ENCODE measurements around the gene NIT1. TPM values are rescaled to one million over a fixed set of nuclear protein-coding genes. Genes with fewer than 3 reads are reported as not detected.

Gene NIT1
- total and polyA plus RNA-seq, 9 of the 15 experiments (the other 6 are each of a cell fraction or from before 2014, with no cell fraction given), result 18.4 to 76.0 (median 33.7) TPM

DNA sequence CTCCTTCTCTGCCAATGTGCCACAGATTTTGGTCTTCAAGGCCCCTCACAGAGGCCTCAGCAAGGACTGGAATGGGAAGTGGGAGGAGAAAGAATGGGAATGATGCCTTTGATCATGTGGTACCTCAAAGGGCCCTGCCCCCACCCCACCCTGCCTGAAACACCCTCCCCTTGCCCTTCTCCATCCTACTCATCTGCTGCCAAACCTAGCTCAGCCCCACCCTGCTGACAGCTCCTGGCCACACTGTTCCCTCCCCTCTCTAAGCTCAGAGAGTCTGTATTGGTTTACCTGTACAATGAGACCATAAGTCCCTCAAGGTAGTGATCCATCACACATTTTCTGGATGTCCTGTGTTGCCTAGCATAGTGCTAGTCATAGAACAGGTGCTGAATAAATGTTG, 41.5 kb upstream of the NIT1 start:
- Histone ChIP-seq H3K79me2 (ENCODE audit: control insufficient read depth, insufficient read depth, low read length) (no peaks in the 10 kb centered on the region), H3K4me3 (no peak overlapping the region), H3K36me3 (ENCODE audit: control insufficient read depth, insufficient read depth, low read length) (no peaks in the 10 kb centered on the region), H3K4me2 (ENCODE audit: insufficient read depth, low read length) (no peak overlapping the region), H3K9me3 (replicated peaks; ENCODE audit: control insufficient read depth, insufficient read depth, low read depth, low read length) (no peaks in the 10 kb centered on the region), H3K27ac (ENCODE audit: extremely low read depth, low read depth, low read length) (no peak overlapping the region), H3K9ac (ENCODE audit: insufficient read depth in 1 of 2, low read depth in 2 of 2, low read length in 2 of 2) (no peak overlapping the region), H3K4me1 (replicated peaks in 1 of 2; ENCODE audit: control insufficient read depth in 2 of 2, insufficient read depth in 2 of 2, low read length in 2 of 2) (peaks cover 8 to 25% of the 10 kb centered on the region in 2 experiments; a peak in 3 of 5 replicates), H2AFZ (ENCODE audit: low read depth, low read length) (no peak overlapping the region), H3K27me3 (ENCODE audit: control insufficient read depth in 2 of 2, insufficient read depth in 2 of 2, low read length in 2 of 2) (no peaks in the 10 kb centered on the region), H4K20me1 (replicated peaks; ENCODE audit: control insufficient read depth, insufficient read depth, low read length) (no peaks in the 10 kb centered on the region), H3K9me1 (ENCODE audit: control insufficient read depth, insufficient read depth, low read length) (no peaks in the 10 kb centered on the region)
- intact Hi-C loops (cut with micrococcal nuclease) (loop anchor here (10.0 kb wide), 1 partner anchor 58 kb away; the partner anchor contains the start of gene DEDD), in situ Hi-C loops (cut with MboI) (loop anchor here (25.0 kb wide), 1 partner anchor 239 kb away; no protein-coding TSS in a partner anchor)
- no peak for ATAC-seq
- DNase-seq (ENCODE audit: extremely low read depth in 1 of 4, low spot score in 3 of 4), result no peak
- ChIA-PET CTCF (ENCODE audit: low intra/inter-chr PET ratio) (no interaction called here), POLR2A (no interaction called here)
- no TSS peak for BruUV-seq (replicated peaks)
- FAIRE-seq, result no peak
- TF ChIP-seq ARID2 (IDR thresholded peaks at IDR 0.05) (no peak), HDAC1 (IDR thresholded peaks at IDR 0.05) (no peak), CHD1 (IDR thresholded peaks at IDR 0.05; ENCODE audit: low read length) (no peak), PPARD (CRISPR knock-in tag; IDR thresholded peaks at IDR 0.05) (no peak), MYNN (IDR thresholded peaks at IDR 0.05) (no peak), MYNN (CRISPR knock-in tag; IDR thresholded peaks at IDR 0.05) (no peak), TAL1 (IDR thresholded peaks at IDR 0.05) (no peak), FOXA1 (IDR thresholded peaks at IDR 0.05; ENCODE audit: borderline replicate concordance) (no peak), ETV5 (CRISPR knock-in tag; IDR thresholded peaks at IDR 0.05; ENCODE audit: low read depth) (no peak), ZNF561 (CRISPR knock-in tag; conservative IDR thresholded peaks at IDR 0.05) (no peak), SMARCA5 (IDR thresholded peaks at IDR 0.05) (no peak), CBX1 (IDR thresholded peaks at IDR 0.05; ENCODE audit: low read depth) (no peak), U2AF1 (optimal IDR thresholded peaks at IDR 0.05; ENCODE audit: low read depth, low read length) (no peak), C11orf30 (IDR thresholded peaks at IDR 0.05; ENCODE audit: low read depth) (no peak)
- TF ChIP-seq, protein P1, sequence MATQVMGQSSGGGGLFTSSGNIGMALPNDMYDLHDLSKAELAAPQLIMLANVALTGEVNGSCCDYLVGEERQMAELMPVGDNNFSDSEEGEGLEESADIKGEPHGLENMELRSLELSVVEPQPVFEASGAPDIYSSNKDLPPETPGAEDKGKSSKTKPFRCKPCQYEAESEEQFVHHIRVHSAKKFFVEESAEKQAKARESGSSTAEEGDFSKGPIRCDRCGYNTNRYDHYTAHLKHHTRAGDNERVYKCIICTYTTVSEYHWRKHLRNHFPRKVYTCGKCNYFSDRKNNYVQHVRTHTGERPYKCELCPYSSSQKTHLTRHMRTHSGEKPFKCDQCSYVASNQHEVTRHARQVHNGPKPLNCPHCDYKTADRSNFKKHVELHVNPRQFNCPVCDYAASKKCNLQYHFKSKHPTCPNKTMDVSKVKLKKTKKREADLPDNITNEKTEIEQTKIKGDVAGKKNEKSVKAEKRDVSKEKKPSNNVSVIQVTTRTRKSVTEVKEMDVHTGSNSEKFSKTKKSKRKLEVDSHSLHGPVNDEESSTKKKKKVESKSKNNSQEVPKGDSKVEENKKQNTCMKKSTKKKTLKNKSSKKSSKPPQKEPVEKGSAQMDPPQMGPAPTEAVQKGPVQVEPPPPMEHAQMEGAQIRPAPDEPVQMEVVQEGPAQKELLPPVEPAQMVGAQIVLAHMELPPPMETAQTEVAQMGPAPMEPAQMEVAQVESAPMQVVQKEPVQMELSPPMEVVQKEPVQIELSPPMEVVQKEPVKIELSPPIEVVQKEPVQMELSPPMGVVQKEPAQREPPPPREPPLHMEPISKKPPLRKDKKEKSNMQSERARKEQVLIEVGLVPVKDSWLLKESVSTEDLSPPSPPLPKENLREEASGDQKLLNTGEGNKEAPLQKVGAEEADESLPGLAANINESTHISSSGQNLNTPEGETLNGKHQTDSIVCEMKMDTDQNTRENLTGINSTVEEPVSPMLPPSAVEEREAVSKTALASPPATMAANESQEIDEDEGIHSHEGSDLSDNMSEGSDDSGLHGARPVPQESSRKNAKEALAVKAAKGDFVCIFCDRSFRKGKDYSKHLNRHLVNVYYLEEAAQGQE (IDR thresholded peaks at IDR 0.05; ENCODE audit: borderline replicate concordance), result no peak
- TF ChIP-seq, protein P1 (CRISPR knock-in tag; IDR thresholded peaks at IDR 0.05; ENCODE audit: low read depth), result no peak

Data from K562 (cell line).